Activated effector memory CD4-positive, alpha-beta T cell treated with anti-CD3 and anti-CD28 coated beads, Interleukin-2, amount 50 U/mL, for 16 hours (primary cell): ENCODE measurements around the gene TPPP2.
"Not testable (repeated sequence)": the region's sequence is repeated elsewhere in the genome, so short reads cannot be mapped to it uniquely, and the experiment has no call there.

Source experiments
- DNase-seq: peaks from one replicate; pipeline ENCODE4 v3.0.0-alpha.2; 2020

TPPP2 gene

DNA sequence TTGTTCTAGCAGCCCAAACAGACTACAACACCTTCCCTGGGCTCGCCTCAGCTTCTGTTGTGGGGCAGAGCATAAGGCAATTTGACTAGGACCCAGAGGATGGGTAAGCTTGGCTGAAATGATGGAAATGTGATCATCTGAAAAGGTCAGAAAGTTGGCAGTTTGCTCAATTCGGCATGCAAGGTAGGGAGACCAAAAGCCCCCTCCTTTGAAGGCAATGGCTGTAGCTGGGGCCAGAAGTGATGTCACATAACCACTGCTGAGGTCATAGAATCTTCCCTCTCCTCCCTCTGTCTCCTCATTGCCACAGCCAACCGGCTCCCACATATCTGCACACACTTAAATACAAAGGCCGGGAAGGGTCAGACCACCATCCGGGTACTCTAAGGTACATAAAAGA, at the start of gene TPPP2:
TSS of gene TPPP2 (plus strand) at position 301 of the 400 bp plus-strand sequence. CDS start 365 bp downstream, outside the sequence.
- no peak for DNase-seq

DNA sequence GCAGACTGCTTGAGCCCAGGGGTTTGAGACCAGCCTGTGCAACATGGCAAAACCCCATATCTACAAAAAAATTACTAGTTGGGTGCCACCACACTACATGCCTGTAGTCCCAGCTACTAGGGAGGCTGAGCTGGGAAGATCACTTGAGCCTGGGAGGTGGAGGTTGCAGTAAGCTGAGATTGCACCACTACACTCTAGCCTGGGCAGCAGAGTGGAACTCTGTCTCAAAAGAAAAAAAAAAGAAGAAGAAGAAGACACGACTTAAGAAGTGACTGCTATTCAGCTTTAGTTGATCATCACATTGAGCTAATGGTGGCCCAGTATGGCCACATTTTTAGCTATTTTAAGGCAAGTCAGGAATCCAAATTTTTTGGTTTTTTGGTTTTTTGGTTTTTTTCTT, 49.1 kb upstream of the TPPP2 start:
- no peak for DNase-seq

DNA sequence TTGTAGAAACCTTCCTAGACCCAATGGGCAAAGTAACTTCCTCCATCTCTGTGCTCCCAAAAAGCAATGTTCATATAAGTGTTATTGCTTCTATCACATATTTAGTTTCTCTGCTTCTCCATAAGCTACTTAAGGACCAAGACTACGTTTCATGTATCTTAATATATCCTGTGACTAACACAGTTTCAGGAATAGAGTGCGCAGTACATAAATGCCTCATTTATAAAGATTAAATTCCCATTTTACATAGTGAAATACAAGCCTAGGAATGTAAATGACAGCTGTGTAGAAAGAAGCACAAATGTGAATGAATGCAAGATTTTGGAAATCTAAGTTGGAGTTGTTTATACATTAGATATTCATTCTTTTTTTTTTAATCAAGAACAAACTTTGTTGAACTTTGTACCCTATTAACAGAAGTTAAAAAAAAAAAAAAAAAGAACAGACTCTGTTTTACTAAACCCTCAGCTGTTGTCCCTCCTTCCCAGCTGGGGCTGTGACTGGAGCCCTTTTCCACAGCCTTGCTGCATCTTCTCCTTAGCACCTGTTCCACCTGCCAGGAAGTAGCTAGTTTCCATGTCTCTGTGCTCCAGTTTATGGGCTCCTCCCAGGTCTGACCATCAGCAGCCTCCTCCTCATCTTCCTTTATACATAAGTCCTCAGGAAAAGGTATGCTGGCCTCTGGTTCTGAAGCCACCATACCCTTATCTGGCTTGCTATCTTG, 47.2 kb upstream of the TPPP2 start:
- DNase-seq, result no peak

DNA sequence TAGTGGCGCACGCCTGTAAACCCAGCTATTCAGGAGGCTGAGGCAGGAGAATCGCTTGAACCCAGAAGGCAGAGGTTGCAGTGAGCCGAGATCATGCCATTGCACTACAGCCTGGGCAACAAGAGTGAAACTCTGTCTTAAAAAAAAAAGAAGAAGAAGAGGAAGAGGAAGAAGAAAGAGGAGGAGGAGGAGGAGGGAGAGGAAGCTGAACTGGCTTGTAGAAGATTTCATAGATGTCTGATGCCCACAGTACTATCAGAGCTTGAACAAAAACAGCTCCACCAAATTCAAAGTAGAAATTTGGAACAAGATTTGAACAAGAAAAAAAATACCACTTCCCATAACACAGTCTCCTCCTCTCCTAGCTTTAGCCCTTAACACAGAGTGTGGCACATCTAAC, 44.4 kb upstream of the TPPP2 start:
- DNase-seq, result not testable (repeated sequence)

DNA sequence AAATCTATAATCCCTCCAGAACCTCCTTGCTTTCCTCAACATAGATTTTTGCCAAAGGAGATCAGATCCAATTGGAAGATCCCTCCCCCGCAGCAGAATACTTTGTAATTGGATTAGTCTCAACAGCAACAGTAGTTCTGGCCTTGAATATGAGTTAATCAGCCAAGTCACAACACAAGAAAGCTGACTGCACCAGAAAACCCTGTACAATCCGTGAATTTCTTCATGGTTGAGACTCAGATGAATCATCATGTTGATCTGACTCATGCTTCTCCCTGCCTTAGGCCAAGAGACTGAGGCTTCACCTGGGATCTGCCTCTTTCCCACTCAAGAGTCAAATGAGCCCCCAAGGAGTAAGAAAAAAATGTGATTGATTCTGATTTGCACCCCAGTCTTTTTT, 43.2 kb upstream of the TPPP2 start:
- DNase-seq, result no peak

DNA sequence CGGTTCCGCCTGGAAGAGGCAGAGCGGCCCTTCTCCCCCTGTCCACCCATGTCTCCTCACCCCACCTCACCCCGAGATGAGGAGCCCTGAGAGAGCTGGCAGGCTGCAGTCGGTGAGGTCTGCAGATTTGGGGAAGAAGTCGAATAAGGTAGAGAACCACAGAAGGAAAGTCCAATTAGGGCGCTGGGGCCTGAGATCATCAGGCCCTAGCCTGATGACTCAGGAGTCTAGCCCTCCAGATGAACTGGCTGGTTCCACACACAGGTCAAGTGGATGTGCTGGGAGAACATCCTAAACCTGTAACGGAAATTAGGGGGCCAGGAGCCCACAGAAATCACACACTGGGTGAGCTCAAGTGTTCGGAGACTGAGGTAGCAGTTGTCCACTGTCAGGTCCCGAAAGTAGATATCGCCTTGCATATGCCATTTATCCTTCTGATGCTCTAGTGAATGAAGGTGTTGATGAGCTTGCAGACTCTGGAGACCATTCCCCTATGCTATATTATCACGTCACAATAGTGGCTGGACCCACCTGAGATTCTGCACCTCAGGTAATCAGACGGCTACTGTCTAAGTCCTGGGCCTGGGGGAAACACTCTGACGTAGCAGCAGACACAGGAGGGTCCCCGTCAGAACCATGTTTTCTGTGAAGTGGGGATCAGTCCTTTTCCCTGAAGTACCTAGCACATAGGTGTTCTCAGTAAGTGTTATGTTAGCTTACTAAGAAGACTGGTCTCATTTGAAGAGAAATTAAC, 41.1 kb upstream of the TPPP2 start:
- no peak for DNase-seq

DNA sequence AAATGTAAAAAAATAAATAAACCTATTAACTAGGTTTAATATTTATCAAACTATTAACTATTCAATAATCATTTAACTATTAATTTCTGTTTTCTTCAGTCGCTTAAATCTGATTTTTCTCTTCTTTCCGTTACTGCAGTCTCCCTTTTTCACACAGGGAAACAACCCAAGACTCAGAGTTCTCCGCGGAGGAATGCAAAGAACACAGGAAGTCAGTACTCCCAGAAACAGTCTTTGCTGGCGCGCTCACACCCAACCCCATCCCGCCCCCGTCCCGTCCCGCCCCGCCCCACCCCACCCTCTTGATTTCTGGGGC, 40.6 kb upstream of the TPPP2 start:
- DNase-seq, result no peak

DNA sequence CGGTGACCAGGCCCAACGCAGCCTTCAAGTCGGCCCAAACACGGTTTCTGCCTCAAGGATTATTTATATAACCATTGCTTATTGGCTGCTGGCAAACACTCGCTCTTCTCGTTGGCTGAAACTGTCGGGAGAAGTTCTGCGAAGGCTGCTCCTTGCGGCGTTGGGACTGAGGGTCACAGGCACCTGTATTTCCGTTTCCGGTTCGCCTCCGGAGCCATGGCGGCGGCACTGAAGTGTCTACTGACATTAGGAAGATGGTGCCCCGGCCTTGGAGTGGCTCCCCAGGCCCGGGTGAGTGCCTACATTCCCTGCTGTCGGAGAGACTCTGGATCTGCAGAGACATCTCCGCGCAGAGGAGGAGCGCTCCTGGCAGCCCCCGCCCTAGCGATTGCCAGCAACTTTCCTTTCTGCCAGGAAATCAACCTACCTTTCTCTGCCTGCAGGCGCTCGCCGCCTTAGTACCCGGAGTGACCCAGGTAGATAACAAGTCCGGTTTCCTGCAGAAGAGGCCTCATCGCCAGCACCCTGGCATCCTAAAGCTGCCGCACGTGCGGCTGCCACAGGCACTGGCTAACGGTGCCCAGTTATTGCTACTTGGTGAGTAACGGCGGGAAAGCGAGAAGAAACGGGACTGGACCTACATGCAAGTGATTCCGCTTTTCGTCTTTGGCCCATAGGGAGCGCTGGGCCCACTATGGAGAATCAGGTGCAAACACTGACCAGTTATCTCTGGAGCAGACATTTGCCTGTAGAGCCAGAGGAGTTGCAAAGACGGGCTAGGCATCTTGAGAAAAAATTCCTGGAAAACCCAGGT, 40.0 kb upstream of the TPPP2 start, which contains the start of gene METTL17:
TSS of gene METTL17 (plus strand) at position 194 of the 814 bp plus-strand sequence. CDS start at position 217, 23 bp downstream.
- peak; percentile 94 for DNase-seq

DNA sequence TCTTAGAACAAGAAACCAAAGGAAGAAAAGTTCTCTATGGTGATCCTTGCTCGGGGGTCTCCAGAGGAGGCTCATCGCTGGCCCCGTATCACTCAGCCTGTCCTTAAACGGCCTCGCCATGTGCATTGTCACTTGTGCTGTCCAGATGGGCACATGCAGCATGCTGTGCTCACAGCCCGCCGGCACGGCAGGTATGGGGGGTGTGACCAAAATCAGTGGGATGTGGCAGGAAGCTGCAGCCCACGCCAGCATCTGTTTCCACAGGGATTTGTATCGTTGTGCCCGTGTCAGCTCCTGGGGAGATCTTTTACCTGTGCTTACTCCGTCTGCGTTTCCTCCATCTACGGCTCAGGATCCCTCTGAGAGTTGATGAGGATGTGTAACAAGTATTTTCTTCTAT, 33.5 kb upstream of the TPPP2 start:
- no peak for DNase-seq

DNA sequence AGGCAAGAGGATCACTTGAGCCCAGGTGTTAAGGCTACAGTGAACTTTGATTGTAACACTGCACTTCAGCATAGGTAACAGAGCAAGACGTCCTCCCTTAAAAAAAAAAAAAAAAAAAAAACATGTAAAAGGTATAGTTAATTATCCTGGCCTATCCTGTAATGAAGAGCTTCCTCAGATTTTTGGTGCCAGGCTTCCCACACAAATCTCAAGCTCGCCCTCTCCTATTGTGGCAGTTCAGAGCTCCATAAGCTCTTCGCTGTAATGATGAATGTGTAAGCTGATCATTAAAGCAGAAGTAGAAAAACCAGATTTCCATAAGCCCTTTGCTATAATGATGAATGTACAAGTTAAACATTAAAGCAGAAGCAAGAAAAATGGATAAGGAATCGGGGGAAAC, 32.9 kb upstream of the TPPP2 start:
- no peak for DNase-seq

DNA sequence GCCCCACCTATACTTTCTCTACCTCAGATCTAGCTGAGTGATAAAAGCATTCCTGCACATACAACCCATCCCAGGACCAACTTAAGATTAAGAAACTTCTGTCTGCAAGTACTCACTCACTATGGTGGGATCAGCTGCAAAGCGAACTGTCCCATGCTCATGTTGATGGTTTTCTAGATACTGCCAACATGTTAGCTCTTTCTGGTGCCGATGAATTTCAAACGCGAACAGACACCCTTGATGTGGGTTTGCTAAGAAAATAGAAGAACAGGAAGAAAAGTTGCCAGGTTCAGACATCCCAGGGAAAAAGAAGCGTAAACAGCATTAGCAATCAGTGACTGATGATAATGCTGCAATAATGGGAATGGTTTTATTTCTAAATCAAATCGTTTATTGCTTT, 32.5 kb upstream of the TPPP2 start:
- no peak for DNase-seq

DNA sequence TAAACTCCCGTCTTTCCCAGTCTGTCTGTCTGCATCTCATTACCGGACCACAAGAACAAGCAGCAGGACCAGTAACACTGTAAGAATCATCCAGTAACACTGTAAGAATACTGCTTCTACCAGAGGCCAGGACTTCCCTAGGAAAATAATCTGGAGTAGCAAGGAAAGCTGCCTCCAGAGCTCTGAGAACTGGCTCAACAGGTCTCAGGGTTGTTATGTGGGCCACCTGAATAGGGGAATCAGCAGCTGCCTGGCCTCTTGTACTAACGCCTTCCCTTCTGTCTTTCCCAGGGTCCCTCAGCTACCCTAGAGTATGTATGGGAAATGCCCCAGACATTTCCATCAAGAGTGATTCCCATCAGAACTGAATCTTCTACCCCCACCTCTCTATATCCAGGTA, 31.9 kb upstream of the TPPP2 start:
- no peak for DNase-seq

DNA sequence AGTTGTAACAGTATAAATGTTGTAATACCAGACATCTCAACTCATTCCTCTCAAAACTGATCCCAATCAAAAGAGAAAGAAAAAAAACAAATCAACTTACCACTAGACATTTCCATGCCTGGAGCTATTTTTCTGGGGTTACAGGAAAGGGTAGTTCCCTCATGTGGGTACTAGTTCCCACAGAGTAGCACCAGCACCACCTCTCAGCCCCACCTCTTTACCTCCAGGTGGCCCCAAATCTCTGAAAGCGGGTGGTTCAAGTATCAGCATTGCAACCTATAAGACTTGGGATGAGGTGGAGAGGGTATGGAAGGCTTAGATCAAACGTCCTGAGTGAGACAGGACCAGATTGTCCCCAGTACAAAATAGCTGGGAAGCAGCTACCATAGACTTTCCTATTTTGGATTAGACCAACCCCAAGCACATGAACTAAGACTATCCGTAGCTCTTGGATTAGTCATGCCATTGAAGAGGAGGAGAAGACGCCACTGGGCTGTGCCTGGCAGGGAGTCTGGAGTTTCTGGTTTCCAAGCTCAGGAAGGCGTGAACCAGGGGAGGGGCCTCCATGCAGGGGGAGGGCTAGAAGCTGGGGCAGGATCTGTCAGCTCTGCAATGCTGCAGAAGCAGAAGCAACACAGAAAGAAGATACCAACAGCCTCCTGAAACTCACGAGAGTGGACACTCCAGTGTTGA, 31.2 kb upstream of the TPPP2 start, which contains the start of gene SLC39A2:
TSS of gene SLC39A2 (plus strand) at position 620 of the 693 bp plus-strand sequence. CDS start 154 bp downstream, outside the sequence.
- no peak for DNase-seq

DNA sequence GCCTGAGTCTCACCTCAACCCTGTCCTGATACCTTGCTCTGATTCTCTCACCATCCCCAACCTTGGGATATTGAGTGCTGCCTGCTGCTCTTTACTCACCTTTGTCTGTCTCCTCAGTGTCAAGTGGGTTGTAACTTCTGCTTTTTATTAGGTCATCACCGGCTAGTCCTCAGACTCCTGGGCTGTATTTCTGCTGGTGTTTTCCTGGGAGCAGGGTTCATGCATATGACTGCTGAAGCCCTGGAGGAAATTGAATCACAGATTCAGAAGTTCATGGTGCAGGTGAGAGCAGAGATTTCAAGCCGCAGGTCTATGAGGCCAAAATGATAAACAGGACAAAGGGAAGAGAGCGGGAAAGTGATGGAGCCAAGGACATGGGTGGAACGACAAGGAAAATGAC, 30.4 kb upstream of the TPPP2 start:
- DNase-seq, result no peak

DNA sequence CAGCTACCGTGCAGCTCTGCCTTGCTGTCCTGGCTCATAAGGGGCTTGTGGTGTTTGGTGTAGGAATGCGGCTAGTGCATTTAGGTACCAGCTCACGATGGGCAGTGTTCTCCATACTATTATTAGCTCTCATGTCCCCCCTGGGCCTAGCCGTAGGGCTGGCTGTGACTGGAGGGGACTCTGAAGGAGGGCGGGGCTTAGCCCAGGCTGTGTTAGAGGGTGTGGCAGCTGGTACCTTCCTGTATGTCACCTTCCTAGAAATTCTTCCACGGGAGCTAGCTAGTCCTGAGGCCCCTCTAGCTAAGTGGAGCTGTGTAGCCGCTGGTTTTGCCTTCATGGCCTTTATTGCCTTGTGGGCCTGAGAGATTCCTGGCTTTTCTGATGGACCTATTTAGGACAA, 28.8 kb upstream of the TPPP2 start:
- no peak for DNase-seq

DNA sequence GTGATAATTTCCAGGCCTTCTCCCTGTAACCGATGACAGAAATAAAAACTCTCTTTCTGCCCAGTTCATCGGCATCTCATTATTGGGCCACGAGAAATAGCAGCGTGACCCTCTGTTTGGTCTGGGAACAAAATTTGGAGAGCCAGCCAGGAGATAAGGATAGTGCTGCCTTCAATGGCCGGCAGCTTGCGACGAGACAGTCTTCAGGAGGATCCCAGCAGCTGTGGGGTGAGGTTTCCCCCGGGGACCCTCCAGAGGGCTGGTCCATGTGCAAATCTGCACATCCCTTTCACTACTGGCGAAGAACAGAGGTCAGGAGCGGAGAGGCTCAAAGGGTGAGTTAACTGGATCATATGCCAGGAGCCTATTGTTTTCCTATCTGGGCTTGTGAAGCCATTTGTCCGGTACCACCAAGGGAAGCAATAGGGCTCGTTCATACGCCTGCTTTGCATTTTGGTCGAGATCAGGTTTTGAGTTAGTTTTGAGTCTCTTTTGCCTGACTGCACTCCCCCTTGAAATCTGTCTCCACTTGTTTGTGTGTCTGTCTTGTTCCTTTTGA, 26.1 kb upstream of the TPPP2 start:
- DNase-seq, result no peak

DNA sequence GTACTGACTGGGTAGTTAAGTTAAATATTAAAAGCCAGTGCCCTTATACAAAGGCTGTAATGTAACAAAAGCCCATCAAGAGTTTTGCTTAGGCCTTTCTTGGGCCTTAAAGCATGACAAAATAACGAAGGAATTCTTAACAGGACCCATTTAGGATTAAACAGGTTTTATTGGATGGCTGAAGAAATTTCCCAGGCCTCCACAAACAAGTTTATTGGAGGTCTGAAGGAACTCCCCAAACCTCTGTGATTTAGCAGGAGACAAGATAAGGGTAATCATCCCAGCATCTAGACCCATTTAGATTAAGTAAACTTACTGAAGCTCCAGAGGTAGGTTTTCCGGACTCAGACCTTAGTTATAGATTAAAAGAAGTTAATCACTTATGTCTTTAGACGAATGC, 20.3 kb upstream of the TPPP2 start:
- not testable (repeated sequence) for DNase-seq

DNA sequence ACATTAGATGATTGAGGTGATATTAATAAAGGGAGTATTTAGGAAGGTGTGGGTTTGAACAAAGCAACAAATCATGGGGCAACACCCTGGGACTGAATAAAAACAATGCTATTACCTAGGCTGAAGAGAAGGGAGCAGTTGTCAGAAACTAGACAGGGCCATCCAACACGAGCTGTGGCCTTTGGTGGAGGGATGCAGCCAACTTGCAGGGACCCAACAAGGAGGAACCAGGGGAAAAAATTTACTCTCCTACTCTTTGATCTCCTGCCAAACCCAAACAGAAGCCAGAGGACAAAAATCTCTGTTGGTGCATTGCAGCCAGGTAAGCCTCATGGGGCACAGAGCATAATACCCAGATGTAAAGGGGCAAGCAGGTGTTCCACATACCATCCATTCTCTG, 18.9 kb upstream of the TPPP2 start:
- no peak for DNase-seq

DNA sequence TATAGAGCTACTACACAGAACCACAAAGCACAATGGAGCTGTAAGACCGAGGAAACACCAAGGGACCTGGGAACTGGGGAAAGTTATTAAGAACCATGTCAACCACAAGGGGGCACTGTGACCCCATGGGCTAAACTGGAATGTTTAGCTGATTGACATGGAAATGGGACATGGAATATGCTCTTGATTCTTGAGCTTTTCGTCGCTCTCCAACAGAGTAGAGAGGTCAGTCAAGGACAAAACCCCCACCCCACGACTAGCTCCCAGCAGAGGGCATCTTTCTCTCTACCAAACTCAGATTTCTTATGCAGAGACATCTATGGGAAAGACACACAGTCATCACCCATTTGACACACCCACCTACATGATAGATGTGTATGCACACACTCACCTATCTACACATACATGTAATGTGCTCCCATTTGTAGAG, 15.2 kb upstream of the TPPP2 start:
- peak; percentile 92 for DNase-seq

DNA sequence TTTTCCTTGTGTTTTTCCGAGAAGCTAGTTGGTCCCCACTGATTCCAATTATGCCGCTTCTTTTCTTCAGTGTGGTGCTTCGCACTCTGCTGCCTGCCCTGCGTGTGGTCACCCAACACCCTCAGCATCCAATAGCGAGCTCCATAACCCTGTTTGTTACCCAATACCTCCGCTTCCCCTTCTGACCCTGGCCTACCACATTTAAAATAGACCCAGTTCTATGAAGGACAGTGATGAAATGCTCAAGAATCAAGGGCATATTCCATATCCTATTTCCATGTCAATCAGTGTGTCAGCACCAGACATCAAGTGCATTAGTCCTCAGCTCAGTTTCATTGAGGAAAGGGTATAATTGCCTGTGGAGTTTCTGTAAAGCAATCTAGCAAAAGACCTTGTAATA, 14.7 kb upstream of the TPPP2 start:
- DNase-seq, result no peak

DNA sequence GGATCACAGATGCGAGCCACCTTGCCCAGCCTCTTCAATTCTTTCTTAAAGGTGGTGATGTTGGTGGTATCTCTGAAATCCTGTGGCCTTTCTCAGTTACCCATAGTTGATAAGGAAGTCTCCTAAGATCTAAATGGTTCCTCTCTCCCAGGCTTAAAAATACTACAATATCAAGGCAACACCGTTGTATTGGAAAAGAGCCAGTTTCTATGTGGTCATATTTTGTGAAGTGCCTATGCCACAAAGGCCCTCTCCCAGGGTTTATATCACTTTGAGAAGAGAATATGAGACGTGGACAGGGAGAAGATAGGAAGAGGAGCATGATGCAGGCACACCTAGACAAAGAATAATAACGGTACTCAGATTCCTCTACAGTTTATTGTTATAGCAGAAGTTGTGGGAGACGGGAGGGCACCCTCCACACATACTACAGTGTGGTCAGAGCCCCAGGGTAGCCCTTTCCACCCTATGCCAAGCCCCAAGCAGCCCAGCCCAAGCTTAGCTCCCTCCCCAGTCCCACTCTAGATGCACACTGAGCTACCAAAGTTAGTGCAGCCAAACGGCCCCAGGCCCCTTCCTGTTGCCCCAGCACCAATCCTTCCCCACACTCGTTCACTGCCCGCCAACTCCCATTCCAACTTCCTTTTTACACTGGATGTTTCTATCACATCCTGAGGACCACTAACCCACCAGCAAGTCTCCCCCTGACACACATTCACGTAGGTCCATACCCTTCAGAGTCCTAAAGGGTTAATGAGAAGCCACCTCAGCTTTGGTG, 13.4 kb upstream of the TPPP2 start:
- no peak for DNase-seq
